Neural progenitor cell (in vitro differentiated cells): ENCODE data around the gene RFX8.

Experiments
- CTCF ChIP-seq: fragments of 200-600 bp; sonication (generic); IDR thresholded peaks from 2 replicates; pipeline ENCODE4 v1.5.1; 2017; ENCODE audit warnings: antibody characterized with exemption, mild to moderate bottlenecking
- EZH2 ChIP-seq: fragments of 200-600 bp; sonication (generic); IDR thresholded peaks from 2 replicates; pipeline ENCODE4 v1.6.1; 2017; ENCODE audit warnings: antibody characterized with exemption, mild to moderate bottlenecking, moderate library complexity
- EZH2phosphoT487 ChIP-seq: fragments of 200-600 bp; sonication (generic); IDR thresholded peaks from 2 replicates; pipeline ENCODE4 v1.6.1; 2017; ENCODE audit warnings: antibody characterized with exemption

- no peak for TF ChIP-seq CTCF
- TF ChIP-seq EZH2, result no peak
- no peak for TF ChIP-seq EZH2phosphoT487
Observed at GRCh38 chr2:101400048-101400447, 74.9 kb downstream of the RFX8 start.
